C4-2B (cell line): ENCODE measurements around the gene RNF17.

Source experiments
- H3K27ac ChIP-seq: fragments of 450-650 bp; 2 replicates; pipeline ENCODE4 v1.5.1; 2017
- CTCF ChIP-seq: fragments of 450-650 bp; conservative IDR thresholded peaks from 2 replicates; pipeline ENCODE4 v1.5.1; 2017; ENCODE audit warnings: mild to moderate bottlenecking
- ZFX ChIP-seq: fragments of 450-650 bp; IDR thresholded peaks from 2 replicates; pipeline ENCODE4 v1.6.1; 2017

Gene RNF17

GRCh38 chr13:24897293-24897692 is 133.3 kb downstream of the RNF17 start:
- TF ChIP-seq ZFX (no peak), CTCF (no peak)
- H3K27ac ChIP-seq: no peak overlapping the region

- TF ChIP-seq ZFX (no peak), CTCF (no peak)
- H3K27ac ChIP-seq: no peak overlapping the region
Observed at GRCh38 chr13:24899601-24900000, 135.6 kb downstream of the RNF17 start.

- H3K27ac ChIP-seq: no peak overlapping the region
- no peak for TF ChIP-seq ZFX
- no peak for TF ChIP-seq CTCF
Observed at GRCh38 chr13:24900507-24900906, 136.5 kb downstream of the RNF17 start.

- H3K27ac ChIP-seq: no peak overlapping the region
Observed at GRCh38 chr13:24905242-24905641, 141.3 kb downstream of the RNF17 start.

GRCh38 chr13:24906268-24906667 is 142.3 kb downstream of the RNF17 start:
- TF ChIP-seq CTCF (no peak), ZFX (no peak)
- H3K27ac ChIP-seq: no peak overlapping the region; the same call in 1 of the 2 replicates

More at GRCh38 chr13:24905242-24905641, 141.3 kb downstream of the RNF17 start:
- TF ChIP-seq CTCF (no peak), ZFX (no peak)

GRCh38 chr13:24910502-24911132 is 146.6 kb downstream of the RNF17 start:
- H3K27ac ChIP-seq: no peak overlapping the region
- TF ChIP-seq CTCF: no peak
- no peak for TF ChIP-seq ZFX

- TF ChIP-seq CTCF: no peak
- no peak for TF ChIP-seq ZFX
- H3K27ac ChIP-seq: peak overlapping the region; percentile 20; the same call in 1 of the 2 replicates
Observed at GRCh38 chr13:24911133-24911908, 147.4 kb downstream of the RNF17 start.
